ENCODE data around the gene STUB1. TPM values are rescaled to one million over a fixed set of nuclear protein-coding genes. Genes with fewer than 3 reads are reported as not detected.

Gene STUB1
- total RNA-seq, 5 donors from 2014 or later (not counting 1 experiment from before 2014, with no cell fraction given), result 67.3 to 119 (median 114) TPM

DNA sequence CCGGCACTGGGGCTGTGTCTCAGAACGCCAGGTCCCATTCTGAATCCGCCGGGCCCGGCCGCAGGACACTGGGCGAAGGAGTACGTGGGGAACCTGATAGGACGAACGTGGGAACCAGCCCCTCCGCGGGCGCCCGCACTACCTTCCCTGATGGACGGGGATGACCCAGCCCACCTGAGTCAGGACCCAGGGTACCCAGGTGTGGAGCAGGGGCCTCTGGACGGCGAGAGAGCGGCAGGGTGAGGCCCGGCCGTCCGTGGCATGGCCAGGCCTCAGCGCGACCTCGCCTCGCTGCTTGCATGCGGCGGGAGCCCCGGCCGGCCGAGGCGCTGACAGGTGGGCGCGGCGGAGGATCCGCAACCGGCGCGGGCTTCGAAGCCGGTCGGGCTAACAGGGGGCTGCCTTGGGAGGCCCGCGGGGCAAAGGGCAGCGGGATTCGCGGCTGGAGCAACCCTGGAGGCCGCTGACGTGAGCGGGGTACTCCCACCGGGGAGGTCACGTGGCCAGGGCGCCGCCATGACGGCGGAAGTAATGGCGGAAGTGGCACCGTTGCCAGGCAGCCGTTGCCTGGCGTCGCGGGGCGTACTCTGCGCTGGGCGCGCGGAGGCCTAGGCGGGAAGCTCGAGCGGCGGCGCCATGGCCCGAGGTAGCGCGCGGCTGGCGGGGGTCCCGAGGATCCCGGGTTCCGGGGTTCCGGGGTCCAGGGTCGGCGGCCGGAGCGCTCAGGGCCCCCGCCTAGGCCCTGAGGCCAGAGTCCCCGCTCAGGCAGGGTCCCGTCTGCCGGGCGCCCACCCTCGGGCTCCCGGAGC is 31.2 kb upstream of the STUB1 start, which contains the start of gene WDR90:
TSS of gene WDR90 (plus strand) at position 585 of the 809 bp plus-strand sequence. CDS start at position 637, 52 bp downstream.
- no peaks in the 10 kb centered on the region for H3K9me3 ChIP-seq
- peaks cover 6 to 22% (median 16%) of the 10 kb centered on the region in 3 donors for H3K4me1 Mint-ChIP-seq
- peak; percentile 90 to 98 (median 92) for ATAC-seq (replicated peaks in 1 of 4)
- peak; percentile 79 to 95 (median 90) for DNase-seq
- whole genome bisulfite sequencing (ENCODE audit: insufficient coverage), result under 1% methylated on average over 91 of the region's 91 CpGs
- peaks cover 0 to 7% of the 10 kb centered on the region in 2 donors for H3K36me3 ChIP-seq (ENCODE audit: control insufficient read depth in 2 of 2, extremely low read depth in 1 of 2, insufficient read depth in 1 of 2, low read length in 1 of 2)
- CTCF ChIA-PET, result interaction anchor here in 1 of 2 donors (0.6 kb wide), 1 partner anchor 466 kb away, joined by 6 read pairs; no protein-coding TSS in a partner anchor
- POLR2A ChIA-PET, result no interaction called here
- peak within 1 kb of the TSS; percentile 59 to 61 for H3K27ac Mint-ChIP-seq
- H3K9me3 Mint-ChIP-seq, result no peaks in the 10 kb centered on the region
- no peaks in the 10 kb centered on the region for H3K27me3 Mint-ChIP-seq
- no peaks in the 10 kb centered on the region for H3K36me3 Mint-ChIP-seq
- H3K27me3 ChIP-seq (replicated peaks in 1 of 2; ENCODE audit: control insufficient read depth in 2 of 2, extremely low read depth in 1 of 2, insufficient read depth in 2 of 2, low read length in 1 of 2), result no peaks in the 10 kb centered on the region
- peak within 1 kb of the TSS; percentile 68 to 75 (median 68) for H3K4me3 Mint-ChIP-seq
- H3K4me1 ChIP-seq (ENCODE audit: control insufficient read depth in 1 of 2, extremely low read depth in 1 of 2, insufficient read depth in 2 of 2, low read length in 2 of 2), result peaks cover 5 to 27% of the 10 kb centered on the region in 2 experiments
- H3K27ac ChIP-seq (ENCODE audit: low read length), result peak within 1 kb of the TSS; percentile 88
- H3K4me3 ChIP-seq (ENCODE audit: control insufficient read depth in 1 of 2, extremely low read depth in 1 of 2, low read length in 1 of 2), result peak within 1 kb of the TSS; percentile 68 to 74

DNA sequence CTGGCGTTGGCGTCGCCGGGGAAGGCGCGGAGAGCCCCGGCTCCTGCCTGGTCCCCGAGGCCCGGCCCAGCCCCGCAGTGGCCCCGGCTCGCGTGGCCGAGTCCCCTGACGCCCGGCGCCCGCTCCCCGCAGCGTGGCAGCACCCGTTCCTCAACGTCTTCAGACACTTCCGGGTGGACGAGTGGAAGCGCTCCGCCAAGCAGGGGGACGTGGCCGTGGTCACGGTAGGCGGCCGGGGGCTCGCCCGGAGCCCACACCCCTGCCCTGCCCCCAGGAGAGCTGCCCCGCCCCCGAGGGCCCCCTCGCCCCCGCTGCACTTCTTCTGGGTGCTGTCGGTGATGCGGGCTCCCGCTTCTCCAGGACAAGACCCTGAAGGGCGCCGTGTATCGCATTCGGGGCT is 30.6 kb upstream of the STUB1 start:
- 5% methylated on average over 37 of the region's 44 CpGs for WGBS (ENCODE audit: insufficient coverage)
- Mint-ChIP-seq H3K9me3 (no peaks in the 10 kb centered on the region), H3K27me3 (no peaks in the 10 kb centered on the region), H3K4me3 (peak overlapping the region; percentile 54 to 65 (median 65)), H3K27ac (no peak overlapping the region), H3K4me1 (peaks cover 0 to 16% (median 15%) of the 10 kb centered on the region in 3 donors), H3K36me3 (no peaks in the 10 kb centered on the region)
- ChIA-PET CTCF (no interaction called here), POLR2A (no interaction called here)
- peak; percentile 2 to 11 (median 8) for ATAC-seq (replicated peaks in 1 of 4)
- H3K27me3 ChIP-seq (replicated peaks in 1 of 2; ENCODE audit: control insufficient read depth in 2 of 2, extremely low read depth in 1 of 2, insufficient read depth in 2 of 2, low read length in 1 of 2), result no peaks in the 10 kb centered on the region
- no peak overlapping the region for H3K27ac ChIP-seq (ENCODE audit: low read length)
- peaks cover 0 to 7% of the 10 kb centered on the region in 2 donors for H3K36me3 ChIP-seq (ENCODE audit: control insufficient read depth in 2 of 2, extremely low read depth in 1 of 2, insufficient read depth in 1 of 2, low read length in 1 of 2)
- H3K9me3 ChIP-seq, result no peaks in the 10 kb centered on the region
- peak overlapping the region in 1 of 2 donors; percentile 74 for H3K4me3 ChIP-seq (ENCODE audit: control insufficient read depth in 1 of 2, extremely low read depth in 1 of 2, low read length in 1 of 2)
- H3K4me1 ChIP-seq (ENCODE audit: control insufficient read depth in 1 of 2, extremely low read depth in 1 of 2, insufficient read depth in 2 of 2, low read length in 2 of 2), result peaks cover 5 to 27% of the 10 kb centered on the region in 2 experiments
- no peak for DNase-seq

DNA sequence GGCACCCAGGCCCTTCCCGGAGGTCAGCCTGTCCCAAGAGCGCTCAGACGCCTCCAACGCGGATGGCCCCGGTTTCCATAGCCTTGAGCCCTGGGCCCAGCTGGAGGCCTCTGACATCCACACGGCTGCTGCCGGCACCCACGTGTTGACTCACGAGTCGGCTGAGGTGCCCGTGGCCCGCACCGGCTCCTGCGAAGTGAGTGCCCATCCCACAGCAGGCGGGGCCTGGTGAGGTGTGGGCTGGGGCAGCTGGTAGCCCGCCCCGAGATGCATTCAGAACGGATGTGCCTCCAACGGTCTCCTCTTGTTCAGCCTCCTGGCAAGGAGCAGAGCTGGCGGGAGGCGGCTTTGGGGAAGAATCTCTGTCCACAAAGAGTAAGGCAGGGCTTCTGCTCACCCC is 28.4 kb upstream of the STUB1 start:
- POLR2A ChIA-PET, result no interaction called here
- Mint-ChIP-seq H3K36me3 (no peaks in the 10 kb centered on the region), H3K27me3 (no peaks in the 10 kb centered on the region), H3K27ac (no peak overlapping the region), H3K4me3 (peak overlapping the region in 1 of 3 donors; percentile 23), H3K4me1 (peaks cover 0 to 14% (median 13%) of the 10 kb centered on the region in 3 donors), H3K9me3 (no peaks in the 10 kb centered on the region)
- no peak overlapping the region for H3K27ac ChIP-seq (ENCODE audit: low read length)
- ATAC-seq (replicated peaks in 1 of 4), result no peak
- H3K4me3 ChIP-seq (ENCODE audit: control insufficient read depth in 1 of 2, extremely low read depth in 1 of 2, low read length in 1 of 2), result no peak overlapping the region
- 97% methylated on average over 22 of the region's 22 CpGs for WGBS (ENCODE audit: insufficient coverage)
- H3K36me3 ChIP-seq (ENCODE audit: control insufficient read depth in 2 of 2, extremely low read depth in 1 of 2, insufficient read depth in 1 of 2, low read length in 1 of 2), result peaks cover 0 to 7% of the 10 kb centered on the region in 2 donors
- no peak for DNase-seq
- no peaks in the 10 kb centered on the region for H3K9me3 ChIP-seq
- H3K4me1 ChIP-seq (ENCODE audit: control insufficient read depth in 1 of 2, extremely low read depth in 1 of 2, insufficient read depth in 2 of 2, low read length in 2 of 2), result peaks cover 5 to 25% of the 10 kb centered on the region in 2 experiments
- no peaks in the 10 kb centered on the region for H3K27me3 ChIP-seq (replicated peaks in 1 of 2; ENCODE audit: control insufficient read depth in 2 of 2, extremely low read depth in 1 of 2, insufficient read depth in 2 of 2, low read length in 1 of 2)
- CTCF ChIA-PET, result no interaction called here

DNA sequence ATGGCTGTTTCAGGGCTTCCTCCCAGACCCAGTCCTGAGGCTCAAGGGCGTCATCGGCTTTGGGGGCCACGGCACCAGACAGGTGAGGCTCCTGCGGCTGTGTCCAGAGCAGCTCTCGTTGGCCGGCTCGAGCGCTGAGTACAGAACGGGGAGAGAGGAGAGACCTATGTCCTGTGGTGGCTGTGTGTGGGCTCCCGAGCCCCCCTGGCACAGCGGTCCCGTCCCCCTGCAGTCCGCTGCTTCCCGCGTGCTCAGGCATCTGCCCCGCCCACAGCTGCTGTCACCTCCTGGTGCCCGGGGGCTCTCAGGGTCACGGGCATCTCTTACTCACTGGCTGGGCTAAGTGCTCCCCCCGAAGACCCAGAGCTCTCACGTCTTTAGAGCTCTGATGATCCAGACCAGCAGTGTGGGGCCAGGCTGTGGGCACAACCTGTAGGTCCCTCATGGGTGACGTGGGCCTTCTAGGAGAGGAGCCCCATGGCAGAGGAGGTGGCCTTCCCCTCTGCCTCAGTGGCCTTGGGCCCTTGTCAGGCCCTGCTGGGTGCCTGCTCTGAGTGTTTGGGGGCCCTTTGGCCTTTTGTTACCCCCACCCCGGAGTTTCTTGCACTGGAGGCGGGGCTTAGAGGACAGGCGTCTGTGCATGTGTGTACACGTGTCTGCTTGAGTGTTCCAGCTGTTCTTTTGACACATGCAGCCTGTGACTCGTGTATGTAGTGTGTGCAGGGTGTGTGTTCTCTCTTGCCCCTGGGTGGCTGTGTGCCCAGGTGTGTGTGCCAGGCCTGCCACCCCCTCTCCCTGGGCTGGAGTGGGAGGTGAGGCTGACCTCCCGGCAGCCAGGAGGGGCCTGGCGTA is 27.5 kb upstream of the STUB1 start:
- no peaks in the 10 kb centered on the region for H3K27me3 ChIP-seq (replicated peaks in 1 of 2; ENCODE audit: control insufficient read depth in 2 of 2, extremely low read depth in 1 of 2, insufficient read depth in 2 of 2, low read length in 1 of 2)
- CTCF ChIA-PET, result no interaction called here
- H3K4me3 Mint-ChIP-seq, result no peak overlapping the region
- H3K36me3 ChIP-seq (ENCODE audit: control insufficient read depth in 2 of 2, extremely low read depth in 1 of 2, insufficient read depth in 1 of 2, low read length in 1 of 2), result peaks cover 0 to 7% of the 10 kb centered on the region in 2 donors
- peaks cover 5 to 20% of the 10 kb centered on the region in 2 experiments for H3K4me1 ChIP-seq (ENCODE audit: control insufficient read depth in 1 of 2, extremely low read depth in 1 of 2, insufficient read depth in 2 of 2, low read length in 2 of 2)
- peaks cover 0 to 13% (median 13%) of the 10 kb centered on the region in 3 donors for H3K4me1 Mint-ChIP-seq
- H3K36me3 Mint-ChIP-seq, result no peaks in the 10 kb centered on the region
- H3K27ac Mint-ChIP-seq, result no peak overlapping the region
- no peak overlapping the region for H3K27ac ChIP-seq (ENCODE audit: low read length)
- ATAC-seq (replicated peaks in 1 of 4), result no peak
- H3K9me3 ChIP-seq, result no peaks in the 10 kb centered on the region
- no peak overlapping the region for H3K4me3 ChIP-seq (ENCODE audit: control insufficient read depth in 1 of 2, extremely low read depth in 1 of 2, low read length in 1 of 2)
- 93% methylated on average over 24 of the region's 28 CpGs for WGBS (ENCODE audit: insufficient coverage)
- DNase-seq, result no peak
- POLR2A ChIA-PET, result no interaction called here
- H3K27me3 Mint-ChIP-seq, result no peaks in the 10 kb centered on the region
- no peaks in the 10 kb centered on the region for H3K9me3 Mint-ChIP-seq

DNA sequence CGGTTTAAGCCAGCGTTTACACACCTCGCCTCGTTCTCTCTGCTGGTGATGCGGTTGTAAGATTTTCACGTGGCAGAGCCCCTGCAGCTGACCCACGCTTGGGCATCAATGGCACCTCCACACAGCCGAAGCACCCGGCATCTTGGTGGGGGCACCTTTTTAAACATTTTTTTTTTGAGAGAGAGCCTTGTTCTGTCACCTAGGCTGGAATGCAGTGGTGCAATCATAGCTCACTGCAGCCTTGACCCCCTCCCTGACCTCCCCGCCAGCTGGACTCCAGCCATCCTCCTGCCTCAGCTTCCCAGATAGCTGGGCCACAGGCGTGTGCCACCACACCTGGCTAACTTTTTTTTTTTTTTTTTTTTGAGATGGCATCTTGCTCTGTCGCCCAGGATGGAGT is 26.2 kb upstream of the STUB1 start:
- 98% methylated on average over 9 of the region's 12 CpGs for WGBS (ENCODE audit: insufficient coverage)
- H3K4me3 ChIP-seq (ENCODE audit: control insufficient read depth in 1 of 2, extremely low read depth in 1 of 2, low read length in 1 of 2), result no peak overlapping the region
- H3K9me3 Mint-ChIP-seq, result no peaks in the 10 kb centered on the region
- H3K27ac Mint-ChIP-seq, result no peak overlapping the region
- no peaks in the 10 kb centered on the region for H3K36me3 Mint-ChIP-seq
- H3K27me3 ChIP-seq (replicated peaks in 1 of 2; ENCODE audit: control insufficient read depth in 2 of 2, extremely low read depth in 1 of 2, insufficient read depth in 2 of 2, low read length in 1 of 2), result no peaks in the 10 kb centered on the region
- CTCF ChIA-PET, result no interaction called here
- peaks cover 0 to 7% of the 10 kb centered on the region in 2 donors for H3K36me3 ChIP-seq (ENCODE audit: control insufficient read depth in 2 of 2, extremely low read depth in 1 of 2, insufficient read depth in 1 of 2, low read length in 1 of 2)
- ATAC-seq (replicated peaks in 1 of 4), result no peak
- H3K9me3 ChIP-seq, result no peaks in the 10 kb centered on the region
- H3K27ac ChIP-seq (ENCODE audit: low read length), result no peak overlapping the region
- H3K4me1 Mint-ChIP-seq, result peaks cover 0 to 5% (median 4%) of the 10 kb centered on the region in 3 donors
- H3K27me3 Mint-ChIP-seq, result no peaks in the 10 kb centered on the region
- DNase-seq, result no peak
- peaks cover 0 to 8% of the 10 kb centered on the region in 2 experiments for H3K4me1 ChIP-seq (ENCODE audit: control insufficient read depth in 1 of 2, extremely low read depth in 1 of 2, insufficient read depth in 2 of 2, low read length in 2 of 2)
- no peak overlapping the region for H3K4me3 Mint-ChIP-seq
- POLR2A ChIA-PET, result no interaction called here

DNA sequence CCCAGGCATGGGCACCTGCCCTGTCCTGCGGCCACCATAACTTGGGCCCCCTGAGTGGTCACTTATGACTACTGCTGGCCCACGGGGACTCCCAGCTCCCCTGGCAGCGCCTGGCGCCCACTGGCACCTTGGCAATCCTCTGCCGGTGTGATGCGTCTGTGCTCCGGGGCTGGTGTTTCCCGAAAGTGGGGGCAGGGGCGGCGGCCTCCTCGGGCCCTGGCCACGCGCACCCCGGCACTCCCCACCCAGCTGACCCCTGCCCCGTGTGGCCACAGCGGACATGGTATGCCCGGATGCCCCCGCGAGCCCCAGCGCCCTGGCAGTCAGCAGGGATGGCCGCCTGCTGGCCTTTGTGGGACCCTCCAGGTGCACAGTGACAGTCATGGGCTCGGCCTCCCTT is 22.7 kb upstream of the STUB1 start:
- H3K9me3 Mint-ChIP-seq, result no peaks in the 10 kb centered on the region
- H3K27ac Mint-ChIP-seq, result no peak overlapping the region
- POLR2A ChIA-PET, result no interaction called here
- DNase-seq (no peak), ATAC-seq (replicated peaks in 1 of 4) (no peak)
- peaks cover 0 to 16% of the 10 kb centered on the region in 2 experiments for H3K4me1 ChIP-seq (ENCODE audit: control insufficient read depth in 1 of 2, extremely low read depth in 1 of 2, insufficient read depth in 2 of 2, low read length in 2 of 2)
- H3K36me3 Mint-ChIP-seq, result no peaks in the 10 kb centered on the region
- H3K27me3 ChIP-seq (replicated peaks in 1 of 2; ENCODE audit: control insufficient read depth in 2 of 2, extremely low read depth in 1 of 2, insufficient read depth in 2 of 2, low read length in 1 of 2), result no peaks in the 10 kb centered on the region
- H3K9me3 ChIP-seq, result no peaks in the 10 kb centered on the region
- H3K4me3 Mint-ChIP-seq, result no peak overlapping the region
- no peak overlapping the region for H3K27ac ChIP-seq (ENCODE audit: low read length)
- H3K4me1 Mint-ChIP-seq, result peaks cover 0 to 5% (median 5%) of the 10 kb centered on the region in 3 donors
- H3K27me3 Mint-ChIP-seq, result no peaks in the 10 kb centered on the region
- H3K36me3 ChIP-seq (ENCODE audit: control insufficient read depth in 2 of 2, extremely low read depth in 1 of 2, insufficient read depth in 1 of 2, low read length in 1 of 2), result no peaks in the 10 kb centered on the region
- 98% methylated on average over 22 of the region's 22 CpGs for WGBS (ENCODE audit: insufficient coverage)
- CTCF ChIA-PET, result no interaction called here
- H3K4me3 ChIP-seq (ENCODE audit: control insufficient read depth in 1 of 2, extremely low read depth in 1 of 2, low read length in 1 of 2), result no peak overlapping the region
